Mucosa of descending colon (tissue), 3 donors: ENCODE results near the gene EFCAB6. TPM values are rescaled to one million over a fixed set of nuclear protein-coding genes. Genes with fewer than 3 reads are reported as not detected.

Experiments
- ATAC-seq: fragments of 200-7000 bp; cut with Tn5 transposase; one replicate; pipeline ENCODE4 v1.9.1; 2020; ENCODE audit warnings: mild to moderate bottlenecking, moderate library complexity
- DNase-seq, 3 donors: peaks; one replicate each; pipeline ENCODE4 v3.0.0-alpha.2; 2020
- H3K36me3 ChIP-seq: fragments of 200-600 bp; one replicate; pipeline ENCODE4 v1.8.0; 2021; ENCODE audit warnings: low read depth, mild to moderate bottlenecking
- H3K4me1 ChIP-seq: fragments of 200-600 bp; one replicate; pipeline ENCODE4 v1.8.0; 2021; ENCODE audit warnings: low read depth, mild to moderate bottlenecking
- H3K4me3 ChIP-seq: fragments of 200-600 bp; one replicate; pipeline ENCODE4 v1.8.0; 2021; ENCODE audit warnings: mild to moderate bottlenecking
- H3K9me3 ChIP-seq: fragments of 200-600 bp; one replicate; pipeline ENCODE4 v1.8.0; 2021; ENCODE audit warnings: mild to moderate bottlenecking
- CTCF ChIP-seq: fragments of 200-600 bp; IDR thresholded peaks from one replicate; pipeline ENCODE4 v1.8.0; 2022; ENCODE audit warnings: antibody characterized with exemption, mild to moderate bottlenecking
- intact Hi-C, 2 donors: fragments of 100-400 bp; cut with DNase I in 1 of 2; cut with micrococcal nuclease in 1 of 2; formaldehyde crosslinking; loops; one replicate each; pipeline versions ENCODE4 v1.11.0 to v1.11.1; 2022; cut with DNase I, micrococcal nuclease
- total RNA-seq, 3 donors: library from RNA; stranded (reverse); fragmentation: NEBNext Ultra II Directional in 2 of 3; extraction: Animal tissue kit (Norgen Biotek cat#: 25700) in 2 of 3; gene quantifications; one replicate each; pipeline versions ENCODE4 v1.2.1 to v1.2.4, GENCODE V29; 2021 to 2023
- donor health status: DM: no; HTN: no; CAD: no; lungs with moderate emphysema.
- donor health status: DM: no; HTN: no; CAD: no.
- donor health status: DM: no; HTN: yes; CAD: no.

Gene EFCAB6
- total RNA-seq, 3 donors from 2014 or later: 1.1 to 1.8 (median 1.7) TPM

- H3K4me1 ChIP-seq: no peaks in the 10 kb centered on the region
- H3K9me3 ChIP-seq: peaks cover 5% of the 10 kb centered on the region
- no peak for DNase-seq
- no peak overlapping the region for H3K4me3 ChIP-seq
- ATAC-seq: no peak
- intact Hi-C loops: no loop called here
- no peaks in the 10 kb centered on the region for H3K36me3 ChIP-seq
- TF ChIP-seq CTCF: no peak
Observed at GRCh38 chr22:43654271-43654670, 157.8 kb downstream of the EFCAB6 start.

GRCh38 chr22:43652845-43653244 is 159.3 kb downstream of the EFCAB6 start:
- intact Hi-C loops: no loop called here
- no peak for ATAC-seq
- Histone ChIP-seq H3K9me3 (peaks cover 5% of the 10 kb centered on the region), H3K36me3 (no peaks in the 10 kb centered on the region), H3K4me3 (no peak overlapping the region), H3K4me1 (no peaks in the 10 kb centered on the region)
- TF ChIP-seq CTCF: no peak
- no peak for DNase-seq

GRCh38 chr22:43643387-43643786 is 168.7 kb downstream of the EFCAB6 start:
- DNase-seq (no peak), ATAC-seq (no peak)
- TF ChIP-seq CTCF: no peak
- intact Hi-C loops: no loop called here
- no peaks in the 10 kb centered on the region for H3K4me1 ChIP-seq
- H3K9me3 ChIP-seq: peaks cover 13% of the 10 kb centered on the region
- no peak overlapping the region for H3K4me3 ChIP-seq
- H3K36me3 ChIP-seq: no peaks in the 10 kb centered on the region

GRCh38 chr22:43642319-43643206 is 169.5 kb downstream of the EFCAB6 start:
- H3K9me3 ChIP-seq: peaks cover 13% of the 10 kb centered on the region
- H3K36me3 ChIP-seq: no peaks in the 10 kb centered on the region
- no peak for TF ChIP-seq CTCF
- no peaks in the 10 kb centered on the region for H3K4me1 ChIP-seq
- DNase-seq: no peak
- no peak overlapping the region for H3K4me3 ChIP-seq
- intact Hi-C loops: no loop called here
- ATAC-seq: no peak

- DNase-seq (no peak), ATAC-seq (no peak)
- H3K4me3 ChIP-seq: no peak overlapping the region
- no peak for TF ChIP-seq CTCF
- peaks cover 13% of the 10 kb centered on the region for H3K9me3 ChIP-seq
- no peaks in the 10 kb centered on the region for H3K36me3 ChIP-seq
- H3K4me1 ChIP-seq: no peaks in the 10 kb centered on the region
- intact Hi-C loops: no loop called here
Observed at GRCh38 chr22:43639228-43639948, 172.7 kb downstream of the EFCAB6 start.
